Neural cell (in vitro differentiated cells): ENCODE data around the gene NDUFAB1. TPM values are rescaled to one million over a fixed set of nuclear protein-coding genes. Genes with fewer than 3 reads are reported as not detected.
"Not testable (repeated sequence)": the region's sequence is repeated elsewhere in the genome, so short reads cannot be mapped to it uniquely, and the experiment has no call there.

Experiments used
- H2AFZ ChIP-seq: fragments of 200-600, 300-800 bp; sonication (generic), shearing (Covaris generic); 2 replicates; pipeline ENCODE4 v1.6.0; 2014; ENCODE audit warnings: low read depth, mild to moderate bottlenecking, antibody characterized with exemption, low read length, moderate library complexity
- H3F3A ChIP-seq: fragments of 200-600 bp; shearing (Covaris generic); 2 replicates; pipeline ENCODE4 v1.6.1; 2016; ENCODE audit warnings: mild to moderate bottlenecking, moderate library complexity, mixed read lengths, antibody characterized with exemption, low read length; ENCODE audit not compliant: insufficient read depth, poor library complexity, severe bottlenecking
- H3K27ac ChIP-seq: fragments of 200-600, 300-800 bp; sonication (generic), shearing (Covaris generic); 2 replicates; pipeline ENCODE4 v1.5.1; 2014; ENCODE audit warnings: mild to moderate bottlenecking, low read length, moderate library complexity
- H3K27me3 ChIP-seq: fragments of 300-800, 200-600 bp; sonication (generic), shearing (Covaris generic); 2 replicates; pipeline ENCODE4 v1.6.0; 2014; ENCODE audit warnings: mild to moderate bottlenecking, low read depth, low read length, moderate library complexity; ENCODE audit not compliant: insufficient read depth
- H3K36me3 ChIP-seq: fragments of 300-800, 200-600 bp; sonication (generic), shearing (Covaris generic); 2 replicates; pipeline ENCODE4 v1.5.1; 2014; ENCODE audit warnings: mild to moderate bottlenecking, antibody characterized with exemption, low read length, moderate library complexity; ENCODE audit not compliant: insufficient read depth
- H3K4me2 ChIP-seq: fragments of 300-800, 200-600 bp; sonication (generic), shearing (Covaris generic); 2 replicates; pipeline ENCODE4 v1.6.0; 2014; ENCODE audit warnings: mild to moderate bottlenecking, low read length
- H3K4me3 ChIP-seq: fragments of 300-800, 200-600 bp; sonication (generic), shearing (Covaris generic); 2 replicates; pipeline ENCODE4 v1.5.1; 2014; ENCODE audit warnings: mild to moderate bottlenecking, low read length, moderate library complexity
- H3K79me2 ChIP-seq: fragments of 200-600 bp; shearing (Covaris generic); replicated peaks from 2 replicates; pipeline ENCODE4 v1.6.0; 2014; ENCODE audit warnings: mild to moderate bottlenecking, low read length, moderate library complexity; ENCODE audit not compliant: insufficient read depth
- H3K9ac ChIP-seq: fragments of 300-800, 200-600 bp; sonication (generic), shearing (Covaris generic); 2 replicates; pipeline ENCODE4 v1.6.1; 2016; ENCODE audit warnings: mild to moderate bottlenecking, low read length, mixed read lengths
- H3K9me2 ChIP-seq: fragments of 200-600 bp; shearing (Covaris generic); 2 replicates; pipeline ENCODE4 v1.6.1; 2016; ENCODE audit warnings: mild to moderate bottlenecking, low read length, mixed read lengths; ENCODE audit not compliant: insufficient read depth
- H3K9me3 ChIP-seq: fragments of 200-600, 300-800 bp; sonication (generic), shearing (Covaris generic); 2 replicates; pipeline ENCODE4 v1.6.1; 2016; ENCODE audit warnings: mild to moderate bottlenecking, mixed run types, low read length, moderate library complexity, mixed read lengths
- H4K20me1 ChIP-seq: fragments of 200-600 bp; shearing (Covaris generic); 2 replicates; pipeline ENCODE4 v1.6.1; 2016; ENCODE audit warnings: mild to moderate bottlenecking, mixed run types; ENCODE audit not compliant: insufficient read depth
- EP300 ChIP-seq: fragments of 450-650 bp; conservative IDR thresholded peaks from 2 replicates; pipeline ENCODE4 v1.6.1; 2014; ENCODE audit warnings: antibody characterized with exemption, mild to moderate bottlenecking, moderate library complexity; ENCODE audit not compliant: poor library complexity, severe bottlenecking
- MXI1 ChIP-seq: fragments of 450-650 bp; conservative IDR thresholded peaks from 2 replicates; pipeline ENCODE4 v1.6.1; 2014; ENCODE audit warnings: antibody characterized with exemption, mild to moderate bottlenecking; ENCODE audit not compliant: poor library complexity, severe bottlenecking
- POLR2AphosphoS5 ChIP-seq: IDR thresholded peaks from 2 replicates; pipeline ENCODE4 v1.6.1; 2012
- RAD21 ChIP-seq: fragments of 450-650 bp; conservative IDR thresholded peaks from 2 replicates; pipeline ENCODE4 v1.6.1; 2014; ENCODE audit warnings: antibody characterized with exemption, mild to moderate bottlenecking, moderate library complexity
- REST ChIP-seq: IDR thresholded peaks from 2 replicates; pipeline ENCODE4 v1.6.1; 2012; ENCODE audit warnings: borderline replicate concordance
- SMC3 ChIP-seq: fragments of 450-650 bp; conservative IDR thresholded peaks from 2 replicates; pipeline ENCODE4 v1.6.1; 2014; ENCODE audit warnings: antibody characterized with exemption, mild to moderate bottlenecking, moderate library complexity; ENCODE audit not compliant: poor library complexity
- TAF1 ChIP-seq: IDR thresholded peaks from 2 replicates; pipeline ENCODE4 v1.6.1; 2012; ENCODE audit warnings: low read depth
- polyA plus RNA-seq: library from polyadenylated mRNA; depleted of rRNA; stranded (reverse); fragments of >200 nt; gene quantifications from 2 replicates; pipeline ENCODE4 v1.2.3, GENCODE V29; 2014

NDUFAB1 gene
- polyA plus RNA-seq, 1 donor from 2014 or later: 492 TPM

- Histone ChIP-seq H3K27ac (no peak overlapping the region), H3K4me3 (no peak overlapping the region), H2AFZ (no peak overlapping the region), H3K27me3 (no peaks in the 10 kb centered on the region), H3K4me2 (no peak overlapping the region), H3K79me2 (no peaks in the 10 kb centered on the region), H4K20me1 (no peaks in the 10 kb centered on the region), H3K9me2 (no peaks in the 10 kb centered on the region), H3K9me3 (no peaks in the 10 kb centered on the region), H3K9ac (no peak overlapping the region), H3K36me3 (no peaks in the 10 kb centered on the region), H3F3A (no peaks in the 10 kb centered on the region)
- TF ChIP-seq RAD21: no peak
- no peak for TF ChIP-seq SMC3
- no peak for TF ChIP-seq EP300
- no peak for TF ChIP-seq TAF1
- TF ChIP-seq POLR2AphosphoS5: no peak
- no peak for TF ChIP-seq REST
- no peak for TF ChIP-seq MXI1
Observed at GRCh38 chr16:23611936-23612335, 15.8 kb upstream of the NDUFAB1 start.

- H3F3A ChIP-seq, H3K4me2 ChIP-seq, H3K27ac ChIP-seq, H4K20me1 ChIP-seq, H3K9me2 ChIP-seq, H3K36me3 ChIP-seq, H3K4me3 ChIP-seq, H3K9ac ChIP-seq, H3K9me3 ChIP-seq, H3K27me3 ChIP-seq, H3K79me2 ChIP-seq, H2AFZ ChIP-seq: not testable (repeated sequence)
Observed at GRCh38 chr16:23610905-23611304, 14.8 kb upstream of the NDUFAB1 start.

DNA sequence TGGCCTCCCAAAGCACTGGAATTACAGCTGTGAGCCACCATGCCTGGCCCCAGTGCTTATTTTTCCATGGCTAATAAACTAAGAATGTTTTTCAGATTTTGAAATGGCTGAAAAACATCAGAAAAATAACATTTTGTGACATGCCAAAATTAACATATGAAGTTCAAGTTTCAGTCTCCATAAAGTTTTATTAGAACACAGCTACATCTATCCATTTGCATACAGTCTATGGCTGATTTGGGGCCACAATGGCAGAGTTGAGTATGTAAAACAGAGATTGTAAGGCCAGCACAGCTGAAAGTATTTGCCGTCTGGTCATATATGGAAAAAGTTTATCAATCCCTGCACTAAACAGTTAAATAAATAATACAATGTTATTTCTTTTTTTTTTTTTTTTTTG lies 13.8 kb upstream of the NDUFAB1 start:
- no peaks in the 10 kb centered on the region for H3K27me3 ChIP-seq
- TF ChIP-seq REST: no peak
- H3K9me2 ChIP-seq: no peaks in the 10 kb centered on the region
- no peak overlapping the region for H3K4me3 ChIP-seq
- no peak overlapping the region for H2AFZ ChIP-seq
- H3K27ac ChIP-seq: no peak overlapping the region
- no peaks in the 10 kb centered on the region for H3K9me3 ChIP-seq
- no peak overlapping the region for H3K9ac ChIP-seq
- no peaks in the 10 kb centered on the region for H4K20me1 ChIP-seq
- no peaks in the 10 kb centered on the region for H3K36me3 ChIP-seq
- H3K4me2 ChIP-seq: no peak overlapping the region
- H3F3A ChIP-seq: no peaks in the 10 kb centered on the region
- no peaks in the 10 kb centered on the region for H3K79me2 ChIP-seq
